ENCODE measurements around the gene ABCA10.
"Not testable (repeated sequence)": the region's sequence is repeated elsewhere in the genome, so short reads cannot be mapped to it uniquely, and the experiment has no call there.

The ABCA10 gene

DNA sequence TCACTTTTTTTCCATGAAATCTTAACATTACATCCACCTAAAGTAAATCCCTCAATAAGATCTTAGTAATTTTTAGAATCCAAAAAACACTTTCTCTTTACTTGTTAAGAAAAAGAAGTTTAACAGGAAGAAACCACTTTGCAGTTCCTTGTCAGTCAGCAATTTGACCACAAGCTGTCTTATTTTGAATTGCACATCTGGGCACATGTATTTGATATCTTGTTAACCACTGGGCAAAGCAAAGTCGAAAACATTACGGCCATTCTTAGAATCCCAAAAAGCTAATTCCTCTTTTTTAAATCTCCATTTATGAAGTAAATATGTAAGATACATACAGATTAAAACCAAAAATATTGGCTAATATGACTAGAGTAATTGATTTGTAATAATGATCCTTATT lies 1.1 kb downstream of the ABCA10 start:
- no peak for DNase-seq (ENCODE audit: low read depth, low spot score)

DNA sequence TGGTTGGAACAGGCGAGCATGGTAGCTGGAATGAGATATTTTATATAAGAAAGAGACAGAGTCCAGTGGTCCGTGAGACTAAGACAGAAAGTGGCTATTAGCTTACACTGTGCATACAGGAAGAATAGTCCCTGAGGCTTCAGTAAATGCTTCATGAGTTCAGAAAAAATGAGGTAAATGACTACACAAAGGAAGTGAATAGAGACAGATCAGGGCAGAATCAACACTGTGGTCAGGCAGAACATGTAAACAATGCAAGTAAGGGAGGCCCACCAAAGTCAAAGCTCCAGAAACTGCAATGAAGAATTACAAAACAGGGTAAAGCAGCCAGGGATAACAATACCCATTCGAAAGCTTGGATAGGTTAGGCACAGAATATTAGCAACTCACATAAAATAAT lies 4.8 kb downstream of the ABCA10 start:
- DNase-seq (ENCODE audit: low read depth, low spot score) = no peak

DNA sequence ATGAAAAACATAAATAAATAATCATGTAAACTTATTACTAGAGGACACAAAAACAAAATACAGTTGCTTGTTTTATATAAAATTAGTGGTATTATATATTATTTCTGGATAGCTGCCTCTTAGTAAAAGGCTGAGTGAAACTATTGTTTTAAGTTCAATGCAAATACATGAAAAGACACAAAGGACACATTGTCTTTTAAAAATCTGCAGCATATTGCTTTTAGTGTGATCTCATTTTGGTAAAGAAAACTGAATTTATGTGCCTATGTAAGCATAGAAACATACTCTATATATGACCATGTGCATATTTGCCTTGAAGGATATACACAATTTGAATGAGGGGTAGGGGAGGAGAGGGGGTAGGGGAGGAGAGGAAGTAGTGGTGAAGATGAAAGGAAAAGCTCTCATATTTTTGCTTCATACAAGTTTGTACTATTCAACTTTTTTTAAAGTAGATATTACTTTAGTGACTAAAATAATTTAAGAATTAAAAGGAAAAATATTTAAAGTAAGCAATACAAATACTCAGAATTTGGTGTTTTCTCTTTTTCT lies 5.8 kb downstream of the ABCA10 start:
- no peak for DNase-seq (ENCODE audit: low read depth, low spot score)

GRCh38 chr17:69220098-69220497 lies 8.5 kb downstream of the ABCA10 start:
- no peak for DNase-seq (ENCODE audit: low read depth, low spot score)

DNA sequence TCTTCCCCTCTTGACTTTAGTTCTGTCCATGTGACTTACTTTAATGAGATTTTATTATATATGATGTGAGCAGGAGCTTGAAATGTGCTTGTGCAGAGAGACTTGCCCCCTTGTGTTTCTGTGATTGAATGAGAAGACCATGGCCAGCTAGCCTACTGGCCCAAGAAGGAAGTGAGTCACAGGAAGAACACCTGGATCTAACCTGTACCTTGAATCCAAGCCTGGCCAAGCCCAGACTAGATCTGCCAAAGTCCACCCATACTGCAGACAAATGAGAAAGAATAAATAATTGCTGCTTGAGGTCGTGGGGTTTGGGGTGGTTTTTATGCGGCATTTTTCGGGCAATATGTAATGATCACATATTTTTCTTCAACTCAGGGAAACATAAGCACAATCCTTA lies 9.6 kb downstream of the ABCA10 start:
- DNase-seq (ENCODE audit: low read depth, low spot score) = no peak

GRCh38 chr17:69213059-69213813 lies 15.4 kb downstream of the ABCA10 start:
- DNase-seq (ENCODE audit: low read depth, low spot score) = no peak

DNA sequence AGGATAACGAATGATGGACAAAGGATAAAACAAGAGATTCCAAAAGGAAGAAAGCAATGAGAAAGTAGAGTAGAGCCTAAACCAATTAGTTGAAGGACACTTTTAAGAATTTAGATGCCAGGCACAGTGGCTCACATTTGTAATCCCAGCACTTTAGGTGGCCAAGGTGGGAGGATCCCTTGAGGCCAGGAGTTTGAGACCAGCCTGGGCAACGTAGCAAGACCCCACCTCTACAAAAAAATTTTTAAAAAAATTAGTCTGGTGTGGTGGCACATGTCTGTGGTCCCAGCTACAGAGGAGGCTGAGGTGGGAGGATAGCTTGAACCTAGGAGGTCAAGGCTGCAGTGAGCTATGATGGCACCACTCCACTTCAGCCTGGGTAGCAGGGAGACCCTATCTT lies 20.0 kb downstream of the ABCA10 start:
- no peak for DNase-seq (ENCODE audit: low read depth, low spot score)

- DNase-seq (ENCODE audit: low read depth, low spot score) = no peak
Measured at GRCh38 chr17:69207151-69207550, 21.5 kb downstream of the ABCA10 start.

GRCh38 chr17:69198238-69198637 lies 30.4 kb downstream of the ABCA10 start:
- no peak for DNase-seq (ENCODE audit: low read depth, low spot score)

DNA sequence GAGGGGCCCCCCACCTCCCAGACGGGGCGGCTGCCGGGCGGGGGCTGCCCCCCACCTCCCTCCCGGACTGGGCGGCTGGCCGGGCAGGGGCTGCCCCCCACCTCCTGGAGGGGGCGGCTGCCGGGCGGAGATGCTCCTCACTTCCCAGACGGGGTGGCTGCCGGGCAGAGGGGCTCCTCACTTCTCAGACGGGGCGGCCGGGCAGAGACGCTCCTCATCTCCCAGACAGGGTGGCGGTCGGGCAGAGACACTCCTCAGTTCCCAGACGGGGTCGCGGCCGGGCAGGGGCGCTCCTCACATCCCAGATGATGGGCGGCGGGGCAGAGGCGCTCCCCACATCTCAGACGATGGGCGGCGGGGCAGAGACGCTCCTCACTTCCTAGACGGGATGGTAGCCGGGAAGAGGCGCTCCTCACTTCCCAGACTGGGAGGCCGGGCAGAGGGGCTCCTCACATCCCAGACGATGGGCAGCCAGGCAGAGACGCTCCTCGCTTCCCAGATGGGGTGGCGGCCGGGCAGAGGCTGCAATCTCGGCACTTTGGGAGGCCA lies 32.4 kb downstream of the ABCA10 start:
- not testable (repeated sequence) for DNase-seq (ENCODE audit: low read depth, low spot score)

GRCh38 chr17:69192754-69193153 lies 35.9 kb downstream of the ABCA10 start:
- no peak for DNase-seq (ENCODE audit: low read depth, low spot score)

GRCh38 chr17:69188796-69189195 lies 39.8 kb downstream of the ABCA10 start:
- DNase-seq (ENCODE audit: low read depth, low spot score) = no peak

GRCh38 chr17:69188064-69188463 lies 40.6 kb downstream of the ABCA10 start:
- no peak for DNase-seq (ENCODE audit: low read depth, low spot score)

DNA sequence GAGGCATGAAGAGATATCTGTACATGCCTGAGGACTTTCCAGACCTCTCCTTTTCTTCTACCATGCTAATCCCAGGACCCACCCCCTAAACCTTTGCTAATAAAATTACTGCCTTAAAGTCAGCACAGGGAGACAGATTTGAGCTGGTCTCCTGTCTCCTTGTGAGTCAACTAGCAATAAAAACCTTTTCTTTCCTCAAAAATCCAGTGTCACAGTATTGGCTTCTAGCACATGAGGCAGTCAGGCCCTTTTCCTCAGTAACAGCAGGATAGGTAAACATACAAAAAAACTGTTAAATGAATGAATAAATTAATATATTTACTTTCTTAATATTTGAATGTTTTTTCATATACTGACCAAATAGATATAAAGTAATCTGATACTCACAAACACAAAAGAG lies 41.3 kb downstream of the ABCA10 start:
- DNase-seq (ENCODE audit: low read depth, low spot score) = no peak

DNA sequence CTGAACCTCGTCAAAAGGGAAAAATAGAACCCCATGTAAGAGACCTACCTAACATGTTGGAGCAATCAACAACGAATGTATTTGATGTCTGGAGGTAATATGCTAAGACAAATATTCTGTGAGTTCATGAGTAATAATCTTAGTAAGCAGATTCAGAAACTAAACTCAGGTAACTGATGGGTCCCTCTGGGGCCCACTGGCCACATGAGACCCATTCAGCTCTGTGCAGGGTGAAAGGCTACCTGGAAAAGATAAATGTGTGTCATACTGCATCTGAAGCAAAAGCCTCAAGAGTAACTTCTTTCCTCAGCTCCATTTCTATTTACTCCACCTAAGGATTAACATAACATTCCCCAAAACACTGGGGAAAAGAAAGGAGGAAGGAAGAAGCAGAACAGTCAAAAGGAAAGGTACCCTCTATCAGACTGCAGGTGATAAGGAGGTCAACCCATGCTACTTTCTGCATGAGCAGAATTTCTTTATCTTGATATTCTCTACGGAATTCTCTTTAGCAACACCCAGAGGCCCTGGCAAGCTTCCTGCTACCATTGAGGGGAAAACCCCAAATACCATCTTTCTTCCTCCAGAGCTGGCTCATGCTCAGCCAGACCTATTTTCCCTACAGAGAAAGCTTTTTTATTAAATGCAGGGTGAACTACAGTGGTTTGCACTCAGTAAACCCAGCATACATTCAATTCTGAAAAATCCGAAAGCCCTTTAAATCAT lies 49.2 kb downstream of the ABCA10 start:
- no peak for DNase-seq (ENCODE audit: low read depth, low spot score)

GRCh38 chr17:69176457-69176795 lies 52.2 kb downstream of the ABCA10 start:
- DNase-seq (ENCODE audit: low read depth, low spot score) = no peak

GRCh38 chr17:69175625-69176456 lies 52.8 kb downstream of the ABCA10 start:
- DNase-seq (ENCODE audit: low read depth, low spot score) = no peak

- DNase-seq (ENCODE audit: low read depth, low spot score) = no peak
Measured at GRCh38 chr17:69175262-69175624, 53.4 kb downstream of the ABCA10 start.

GRCh38 chr17:69173118-69173517 lies 55.5 kb downstream of the ABCA10 start:
- DNase-seq (ENCODE audit: low read depth, low spot score) = no peak

DNA sequence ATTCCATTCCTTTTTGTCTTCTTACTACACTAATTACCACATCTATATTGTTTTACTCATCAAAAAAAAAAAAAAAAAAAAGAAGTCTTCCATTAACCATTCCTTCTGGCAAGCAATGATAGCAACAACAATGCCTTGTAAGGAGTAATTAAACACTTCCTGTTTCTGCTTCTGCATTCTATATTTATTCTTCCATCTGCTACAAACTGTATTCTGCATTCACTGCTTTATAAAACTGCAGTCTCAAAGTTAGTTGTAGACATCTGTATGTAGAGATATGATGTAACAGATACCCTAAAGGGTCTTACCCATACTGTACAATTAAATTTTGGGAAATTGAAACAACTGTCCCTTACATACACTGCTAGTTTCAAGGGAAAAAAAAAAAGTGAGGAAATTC lies 58.2 kb downstream of the ABCA10 start:
- no peak for DNase-seq (ENCODE audit: low read depth, low spot score)

- DNase-seq (ENCODE audit: low read depth, low spot score) = not testable (repeated sequence)
Measured at GRCh38 chr17:69168642-69169041, 60.0 kb downstream of the ABCA10 start.

DNA sequence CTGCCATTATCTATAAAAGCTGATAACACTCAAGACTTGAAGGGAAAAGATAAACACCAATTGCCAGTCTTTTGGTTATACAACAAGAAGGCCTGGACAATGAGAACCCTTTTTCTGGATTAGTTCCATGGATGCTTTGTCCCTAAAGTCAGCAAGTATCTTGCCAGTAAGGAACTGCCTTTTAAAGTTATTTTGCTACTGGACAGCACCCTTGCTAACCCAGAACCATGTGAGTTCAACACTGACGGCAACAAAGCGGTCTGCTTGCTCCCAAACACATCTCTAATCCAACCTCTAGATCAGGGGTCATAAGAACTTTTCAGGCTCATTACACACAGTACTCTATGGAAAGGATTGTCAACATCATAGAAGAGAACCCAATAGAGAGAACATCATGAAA lies 61.7 kb downstream of the ABCA10 start:
- DNase-seq (ENCODE audit: low read depth, low spot score) = no peak

Measured in activated naive CD8-positive, alpha-beta T cell treated with anti-CD3 and anti-CD28 coated beads, Interleukin-2, amount 50 U/mL, for 16 hours (primary cell).